Activated CD8-positive, alpha-beta T cell treated with anti-CD3 and anti-CD28 coated beads for 36 hours (primary cell): ENCODE measurements around the gene CEP295NL. TPM values are rescaled to one million over a fixed set of nuclear protein-coding genes. Genes with fewer than 3 reads are reported as not detected.
"Not testable (repeated sequence)": the region's sequence is repeated elsewhere in the genome, so short reads cannot be mapped to it uniquely, and the experiment has no call there.

Source experiments
- ATAC-seq: fragments of 200-7000 bp; cut with Tn5 transposase; one replicate; pipeline ENCODE4 v1.10.0; 2021; ENCODE audit warnings: mild to moderate bottlenecking, moderate library complexity
- CTCF ChIA-PET: fragments of 350-600 bp; sonication (Branson Sonifier 250); formaldehyde crosslinking; loops from one replicate; lab custom pipeline; 2021; ENCODE audit warnings: antibody characterized with exemption; lab: Charles Lee
- POLR2A ChIA-PET: fragments of 350-600 bp; sonication (Branson Sonifier 250); formaldehyde crosslinking; loops from one replicate; lab custom pipeline; 2021; ENCODE audit warnings: antibody characterized with exemption; lab: Charles Lee
- DNase-seq: peaks from one replicate; pipeline ENCODE4 v3.0.0-alpha.2; 2020
- H3K27ac Mint-ChIP-seq: one replicate; pipeline ENCODE4 v1.8.0; 2021; ENCODE audit warnings: mild to moderate bottlenecking, mixed read lengths
- H3K27me3 Mint-ChIP-seq: one replicate; pipeline ENCODE4 v1.8.0; 2021; ENCODE audit warnings: mixed read lengths
- H3K36me3 Mint-ChIP-seq: one replicate; pipeline ENCODE4 v1.8.0; 2021; ENCODE audit warnings: low read depth, mixed read lengths
- H3K4me1 Mint-ChIP-seq: one replicate; pipeline ENCODE4 v1.8.0; 2021; ENCODE audit warnings: low read depth, mixed read lengths
- H3K4me3 Mint-ChIP-seq: one replicate; pipeline ENCODE4 v1.8.0; 2021; ENCODE audit warnings: mild to moderate bottlenecking, moderate library complexity, mixed read lengths
- H3K9me3 Mint-ChIP-seq: one replicate; pipeline ENCODE4 v1.8.0; 2021; ENCODE audit warnings: mixed read lengths
- intact Hi-C: fragments of 100-400 bp; cut with micrococcal nuclease; formaldehyde crosslinking; loops from one replicate; pipeline ENCODE4 v1.10.0; 2022
- total RNA-seq, 2 experiments: library from RNA; stranded (reverse); gene quantifications; one replicate each; pipeline ENCODE4 v1.2.3, GENCODE V29; 2021
- TF ChIP-seq, protein P1 (sequence below): fragments of 200-600 bp; IDR thresholded peaks from one replicate; pipeline ENCODE4 v1.8.0; 2022; ENCODE audit warnings: antibody characterized with exemption, mild to moderate bottlenecking

CEP295NL gene
- total RNA-seq, 2 experiments from 2014 or later = 0.18 TPM; not detected in 1

DNA sequence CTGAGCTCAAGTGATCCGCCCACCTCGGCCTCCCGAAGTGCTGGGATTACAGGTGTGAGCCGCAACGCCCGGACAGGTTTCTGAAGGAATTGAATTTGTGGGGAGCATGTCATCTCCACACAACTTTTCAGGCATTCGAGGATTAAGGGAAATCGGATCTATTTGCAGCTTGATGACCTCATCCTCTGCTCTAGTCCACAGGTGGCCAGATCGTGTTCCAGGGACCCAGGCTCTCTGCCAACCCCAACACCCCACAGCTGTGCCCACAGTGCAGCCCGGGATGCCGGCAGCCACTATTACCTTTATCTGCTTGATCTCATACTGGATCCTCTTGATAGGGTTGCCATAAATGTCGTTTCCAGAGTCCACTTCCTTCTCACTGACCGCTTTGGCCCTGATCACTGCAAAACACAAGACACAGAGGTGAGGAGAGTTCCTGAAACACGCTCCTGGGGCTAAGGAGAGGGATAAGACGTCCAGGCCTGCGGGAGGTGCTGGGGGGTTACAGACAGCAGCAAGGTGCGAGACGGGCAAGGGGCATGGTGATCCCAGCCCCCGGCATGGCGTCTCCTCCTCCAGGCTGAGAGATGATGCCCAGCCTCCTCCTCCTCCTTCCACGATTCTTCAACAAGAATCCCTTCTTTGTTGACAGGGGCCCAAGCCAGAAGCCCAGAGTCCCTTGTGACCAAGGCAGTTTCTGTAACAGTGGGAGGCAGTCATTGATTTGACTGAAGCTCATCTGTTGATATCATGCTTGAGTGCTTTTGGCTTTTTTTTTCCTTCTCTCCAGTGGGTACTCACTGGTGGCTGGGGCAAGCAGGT lies 29.3 kb downstream of the CEP295NL start:
- Mint-ChIP-seq H3K4me1 (peaks cover 1% of the 10 kb centered on the region), H3K9me3 (no peaks in the 10 kb centered on the region), H3K27me3 (no peaks in the 10 kb centered on the region), H3K4me3 (no peak overlapping the region), H3K27ac (no peak overlapping the region), H3K36me3 (no peaks in the 10 kb centered on the region)
- ChIA-PET CTCF (interaction anchor here (1.5 to 5.3 kb wide), 2 partner anchors 8 to 172 kb away, joined by 3 to 39 read pairs; no protein-coding TSS in a partner anchor), POLR2A (no interaction called here)
- intact Hi-C loops = no loop called here
- TF ChIP-seq, protein P1, sequence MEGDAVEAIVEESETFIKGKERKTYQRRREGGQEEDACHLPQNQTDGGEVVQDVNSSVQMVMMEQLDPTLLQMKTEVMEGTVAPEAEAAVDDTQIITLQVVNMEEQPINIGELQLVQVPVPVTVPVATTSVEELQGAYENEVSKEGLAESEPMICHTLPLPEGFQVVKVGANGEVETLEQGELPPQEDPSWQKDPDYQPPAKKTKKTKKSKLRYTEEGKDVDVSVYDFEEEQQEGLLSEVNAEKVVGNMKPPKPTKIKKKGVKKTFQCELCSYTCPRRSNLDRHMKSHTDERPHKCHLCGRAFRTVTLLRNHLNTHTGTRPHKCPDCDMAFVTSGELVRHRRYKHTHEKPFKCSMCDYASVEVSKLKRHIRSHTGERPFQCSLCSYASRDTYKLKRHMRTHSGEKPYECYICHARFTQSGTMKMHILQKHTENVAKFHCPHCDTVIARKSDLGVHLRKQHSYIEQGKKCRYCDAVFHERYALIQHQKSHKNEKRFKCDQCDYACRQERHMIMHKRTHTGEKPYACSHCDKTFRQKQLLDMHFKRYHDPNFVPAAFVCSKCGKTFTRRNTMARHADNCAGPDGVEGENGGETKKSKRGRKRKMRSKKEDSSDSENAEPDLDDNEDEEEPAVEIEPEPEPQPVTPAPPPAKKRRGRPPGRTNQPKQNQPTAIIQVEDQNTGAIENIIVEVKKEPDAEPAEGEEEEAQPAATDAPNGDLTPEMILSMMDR = no peak
- DNase-seq = no peak
- no peak for ATAC-seq

GRCh38 chr17:78872486-78872885 lies 30.5 kb downstream of the CEP295NL start:
- ChIA-PET POLR2A (no interaction called here), CTCF (interaction anchor here (0.7 kb wide), 1 partner anchor 55 kb away, joined by 3 read pairs; no protein-coding TSS in a partner anchor)
- Mint-ChIP-seq H3K27ac (no peak overlapping the region), H3K4me1 (no peaks in the 10 kb centered on the region), H3K36me3 (no peaks in the 10 kb centered on the region), H3K27me3 (no peaks in the 10 kb centered on the region), H3K9me3 (no peaks in the 10 kb centered on the region), H3K4me3 (no peak overlapping the region)
- intact Hi-C loops = no loop called here
- TF ChIP-seq, protein P1 = no peak
- ATAC-seq (no peak), DNase-seq (no peak)

- Mint-ChIP-seq H3K27ac (no peak overlapping the region), H3K36me3 (no peaks in the 10 kb centered on the region), H3K4me1 (no peaks in the 10 kb centered on the region), H3K4me3 (no peak overlapping the region), H3K27me3 (no peaks in the 10 kb centered on the region), H3K9me3 (no peaks in the 10 kb centered on the region)
- intact Hi-C loops = no loop called here
- DNase-seq (no peak), ATAC-seq (no peak)
- CTCF ChIA-PET = no interaction called here
- POLR2A ChIA-PET = no interaction called here
- TF ChIP-seq, protein P1 = no peak
Measured at GRCh38 chr17:78870621-78871020, 32.4 kb downstream of the CEP295NL start.

DNA sequence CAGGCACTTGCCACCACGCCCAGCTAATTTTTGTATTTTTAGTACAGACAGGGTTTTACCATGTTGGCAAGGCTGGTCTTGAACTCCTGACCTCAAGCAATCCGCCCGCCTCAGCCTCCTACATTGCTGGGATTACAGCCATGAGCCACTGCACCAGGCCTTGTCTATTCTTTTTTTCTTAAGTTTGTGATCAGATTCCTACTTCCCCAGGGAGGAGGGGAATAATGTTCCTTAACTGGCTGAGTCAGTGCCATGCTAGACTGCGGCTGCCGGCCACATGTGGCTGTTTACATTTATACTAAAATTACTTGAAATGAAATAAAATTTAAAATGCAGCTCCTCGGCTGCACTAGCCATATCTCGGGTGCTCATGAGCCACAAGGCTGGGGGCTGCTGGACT lies 34.6 kb downstream of the CEP295NL start:
- no peaks in the 10 kb centered on the region for H3K27me3 Mint-ChIP-seq
- H3K27ac Mint-ChIP-seq = no peak overlapping the region
- no peak overlapping the region for H3K4me3 Mint-ChIP-seq
- no peaks in the 10 kb centered on the region for H3K4me1 Mint-ChIP-seq
- ChIA-PET POLR2A (interaction anchor here (0.6 to 1.1 kb wide), 3 partner anchors 12 to 104 kb away, joined by 3 to 4 read pairs (median 3); no protein-coding TSS in a partner anchor), CTCF (interaction anchor here (1.5 kb wide), 1 partner anchor 103 kb away, joined by 9 read pairs; no protein-coding TSS in a partner anchor)
- TF ChIP-seq, protein P1 = no peak
- no peaks in the 10 kb centered on the region for H3K9me3 Mint-ChIP-seq
- ATAC-seq = no peak
- H3K36me3 Mint-ChIP-seq = no peaks in the 10 kb centered on the region
- DNase-seq = no peak
- intact Hi-C loops = loop anchor here (5.0 kb wide), 1 partner anchor 104 kb away; no protein-coding TSS in a partner anchor

GRCh38 chr17:78867046-78867445 lies 36.0 kb downstream of the CEP295NL start:
- DNase-seq, H3K36me3 Mint-ChIP-seq, H3K9me3 Mint-ChIP-seq, H3K27me3 Mint-ChIP-seq, H3K4me1 Mint-ChIP-seq, H3K4me3 Mint-ChIP-seq, ATAC-seq, H3K27ac Mint-ChIP-seq: not testable (repeated sequence)
- intact Hi-C loops = loop anchor here (5.0 kb wide), 1 partner anchor 105 kb away; no protein-coding TSS in a partner anchor
- POLR2A ChIA-PET = interaction anchor here (0.6 kb wide), 1 partner anchor 80 kb away, joined by 3 read pairs; no protein-coding TSS in a partner anchor
- CTCF ChIA-PET = interaction anchor here (2.1 to 3.5 kb wide), 4 partner anchors 9 to 104 kb away, joined by 13 to 39 read pairs (median 32); no protein-coding TSS in a partner anchor
